Naive thymus-derived CD4-positive, alpha-beta T cell (primary cell): ENCODE data around the gene SCN8A. TPM values are rescaled to one million over a fixed set of nuclear protein-coding genes. Genes with fewer than 3 reads are reported as not detected.
A peak's percentile ranks its signal among the peaks of the same experiment; 100 is the strongest.

ENCODE experiments used
- ATAC-seq: fragments of 150-1000 bp; cut with Tn5 transposase; 2 replicates; pipeline ENCODE4 v1.10.0; 2021; ENCODE audit warnings: mild to moderate bottlenecking, moderate library complexity
- CTCF ChIA-PET: fragments of 350-600 bp; sonication (Branson Sonifier 250); formaldehyde crosslinking; loops from one replicate; lab custom pipeline; 2021; ENCODE audit warnings: antibody characterized with exemption; lab: Charles Lee
- POLR2A ChIA-PET: fragments of 350-600 bp; sonication (Branson Sonifier 250); formaldehyde crosslinking; loops from one replicate; lab custom pipeline; 2021; ENCODE audit warnings: antibody characterized with exemption, inconsistent platforms; lab: Charles Lee
- DNase-seq, 9 donors: peaks; one replicate each; pipeline versions ENCODE4 v3.0.0 to v3.0.0-alpha.2; 2020 to 2022; ENCODE audit warnings: mixed read lengths in 1 of 9
- H3K27ac ChIP-seq: one replicate; pipeline ENCODE4 v1.7.0; 2013; ENCODE audit warnings: mild to moderate bottlenecking, low read depth, low read length, moderate library complexity
- H3K27me3 ChIP-seq, 2 donors: one replicate each; pipeline ENCODE4 v1.7.0; 2013; ENCODE audit warnings: low read length in 2 of 2, mild to moderate bottlenecking in 2 of 2, moderate library complexity in 2 of 2; ENCODE audit not compliant: control insufficient read depth in 2 of 2, insufficient read depth in 2 of 2
- H3K36me3 ChIP-seq, 3 experiments: 1 replicate in 2 of 3; 2 replicates in 1 of 3; pipeline ENCODE4 v1.7.0; 2013; ENCODE audit warnings: low read length in 3 of 3, mild to moderate bottlenecking in 3 of 3, moderate library complexity in 1 of 3; ENCODE audit not compliant: insufficient read depth in 3 of 3, control insufficient read depth in 2 of 3
- H3K4me1 ChIP-seq, 2 donors: one replicate each; pipeline ENCODE4 v1.7.0; 2013; ENCODE audit warnings: low read length in 2 of 2, mild to moderate bottlenecking in 2 of 2, moderate library complexity in 1 of 2; ENCODE audit not compliant: control insufficient read depth in 2 of 2, insufficient read depth in 2 of 2
- H3K4me3 ChIP-seq: 2 replicates; pipeline ENCODE4 v1.7.0; 2013; ENCODE audit warnings: mild to moderate bottlenecking, low read length
- H3K9me3 ChIP-seq, 3 experiments: 1 replicate in 2 of 3; 2 replicates in 1 of 3; pipeline ENCODE4 v1.7.0; 2013; ENCODE audit warnings: low read length in 3 of 3; ENCODE audit not compliant: control insufficient read depth in 2 of 3
- H3K27ac Mint-ChIP-seq, 9 donors: one replicate each; pipeline ENCODE4 v1.8.0; 2020 to 2022; ENCODE audit warnings: mixed read lengths in 9 of 9, mild to moderate bottlenecking in 8 of 9, moderate library complexity in 5 of 9, inconsistent platforms in 2 of 9
- H3K27me3 Mint-ChIP-seq, 5 donors: one replicate each; pipeline ENCODE4 v1.8.0; 2021 to 2022; ENCODE audit warnings: mixed read lengths in 5 of 5, mild to moderate bottlenecking in 1 of 5
- H3K36me3 Mint-ChIP-seq, 5 donors: one replicate each; pipeline ENCODE4 v1.8.0; 2020 to 2022; ENCODE audit warnings: mixed read lengths in 5 of 5, mild to moderate bottlenecking in 3 of 5, inconsistent platforms in 1 of 5
- H3K4me1 Mint-ChIP-seq, 7 donors: one replicate each; pipeline ENCODE4 v1.8.0; 2020 to 2022; ENCODE audit warnings: mixed read lengths in 7 of 7, mild to moderate bottlenecking in 3 of 7, inconsistent platforms in 1 of 7
- H3K4me3 Mint-ChIP-seq, 10 donors: one replicate each; pipeline ENCODE4 v1.8.0; 2020 to 2022; ENCODE audit warnings: mild to moderate bottlenecking in 10 of 10, mixed read lengths in 10 of 10, moderate library complexity in 6 of 10, inconsistent platforms in 2 of 10
- H3K9me3 Mint-ChIP-seq, 11 donors: one replicate each; pipeline ENCODE4 v1.8.0; 2020 to 2022; ENCODE audit warnings: mixed read lengths in 11 of 11, mild to moderate bottlenecking in 4 of 11, inconsistent platforms in 1 of 11, moderate library complexity in 1 of 11
- intact Hi-C, 2 donors: fragments of 100-400 bp; cut with micrococcal nuclease; formaldehyde crosslinking; loops; one replicate each; pipeline ENCODE4 v1.15.1; 2023
- polyA plus RNA-seq, 2 donors: library from polyadenylated mRNA; unstranded; fragments of 300-500 nt; fragmentation: Illumina TruSeq; gene quantifications; one replicate each; pipeline ENCODE4 v1.2.3, GENCODE V29; 2021
- total RNA-seq, 6 experiments: library from RNA in 5 of 6; stranded (reverse) in 5 of 6; gene quantifications; 1 replicate in 5 of 6; 2 replicates in 1 of 6; pipeline ENCODE4 v1.2.3 and lab custom pipeline; 2021 to 2026

SCN8A gene
- total and polyA plus RNA-seq, 7 experiments from 2014 or later = 0.01 to 1.1 (median 0.33) TPM

DNA sequence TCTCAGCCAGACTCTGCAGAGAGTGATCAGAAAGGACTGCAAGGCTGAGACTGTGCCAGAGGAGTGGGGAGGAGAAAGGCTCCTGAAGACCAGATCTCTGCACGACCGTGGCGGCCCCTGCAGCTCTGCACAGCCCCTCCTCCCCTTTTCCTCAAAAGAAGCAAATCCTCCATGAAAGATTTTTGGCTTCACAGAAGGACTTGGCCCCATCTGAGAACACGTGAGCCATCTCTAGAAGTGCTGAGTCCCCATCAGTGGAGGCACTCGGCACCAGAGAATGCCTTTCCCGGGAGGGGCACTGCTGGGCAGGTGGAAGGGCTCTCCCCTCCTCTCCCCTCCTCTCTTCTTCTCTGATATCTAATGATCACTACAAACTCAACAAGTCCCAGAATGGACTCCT lies 250.7 kb downstream of the SCN8A start:
- ChIA-PET POLR2A (no interaction called here), CTCF (no interaction called here)
- intact Hi-C loops = no loop called here
- Mint-ChIP-seq H3K27ac (no peak overlapping the region), H3K27me3 (peaks cover 39 to 54% (median 48%) of the 10 kb centered on the region in 5 donors), H3K4me1 (peaks cover 2 to 10% (median 9%) of the 10 kb centered on the region in 7 donors), H3K4me3 (no peak overlapping the region), H3K9me3 (peaks cover 0 to 2% (median 0%) of the 10 kb centered on the region in 11 donors), H3K36me3 (peaks cover 0 to 8% (median under 1%) of the 10 kb centered on the region in 5 donors)
- Histone ChIP-seq H3K4me3 (no peak overlapping the region), H3K36me3 (no peaks in the 10 kb centered on the region), H3K27ac (no peak overlapping the region), H3K4me1 (peaks cover 0 to 8% of the 10 kb centered on the region in 2 donors), H3K27me3 (peaks cover 3 to 24% of the 10 kb centered on the region in 2 donors), H3K9me3 (no peaks in the 10 kb centered on the region)
- DNase-seq (no peak), ATAC-seq (no peak)

GRCh38 chr12:51844854-51845253 lies 253.8 kb downstream of the SCN8A start:
- intact Hi-C loops = no loop called here
- ChIA-PET POLR2A (no interaction called here), CTCF (interaction anchor here (0.7 kb wide), 1 partner anchor 30 kb away, joined by 4 read pairs; no protein-coding TSS in a partner anchor)
- H3K27me3 ChIP-seq = peaks cover 3 to 24% of the 10 kb centered on the region in 2 donors
- peaks cover 0 to 9% of the 10 kb centered on the region in 2 donors for H3K4me1 ChIP-seq
- H3K4me3 ChIP-seq = no peak overlapping the region
- H3K9me3 ChIP-seq = no peaks in the 10 kb centered on the region
- DNase-seq (no peak), ATAC-seq (no peak)
- H3K36me3 Mint-ChIP-seq = peaks cover 0 to 3% (median 2%) of the 10 kb centered on the region in 5 donors
- H3K27ac ChIP-seq = no peak overlapping the region
- H3K27me3 Mint-ChIP-seq = peaks cover 38 to 48% (median 40%) of the 10 kb centered on the region in 5 donors
- peaks cover 2 to 17% (median 13%) of the 10 kb centered on the region in 7 donors for H3K4me1 Mint-ChIP-seq
- H3K36me3 ChIP-seq = no peaks in the 10 kb centered on the region
- no peak overlapping the region for H3K27ac Mint-ChIP-seq
- peaks cover 0 to 2% (median 0%) of the 10 kb centered on the region in 11 donors for H3K9me3 Mint-ChIP-seq
- peak overlapping the region in 1 of 10 donors; percentile 16 for H3K4me3 Mint-ChIP-seq

DNA sequence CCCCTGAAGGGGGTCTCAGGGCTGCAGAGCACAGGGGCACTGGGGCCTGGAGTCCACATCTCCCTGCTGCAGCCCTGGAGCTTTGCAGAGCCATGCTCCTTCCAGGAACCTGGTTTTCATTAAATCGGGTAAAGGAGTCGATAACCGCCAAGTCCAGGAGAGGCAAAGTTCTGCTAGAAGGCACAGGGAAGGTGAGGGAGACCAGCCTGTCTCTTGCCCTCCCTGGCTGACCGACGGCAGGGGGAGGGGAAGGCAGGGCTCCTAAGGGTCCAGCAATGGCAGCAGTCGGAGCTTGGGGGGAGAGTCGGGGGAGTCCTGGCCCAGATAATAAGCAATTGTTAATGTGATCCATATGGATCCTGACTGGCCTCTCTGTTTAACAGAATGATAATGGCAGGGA lies 254.4 kb downstream of the SCN8A start:
- peak overlapping the region in 5 of 10 donors; percentile 13 to 84 (median 16) for H3K4me3 Mint-ChIP-seq
- no peak for ATAC-seq
- H3K9me3 Mint-ChIP-seq = peaks cover 0 to 2% (median 0%) of the 10 kb centered on the region in 11 donors
- Histone ChIP-seq H3K36me3 (no peaks in the 10 kb centered on the region), H3K27ac (no peak overlapping the region), H3K4me3 (no peak overlapping the region), H3K9me3 (no peaks in the 10 kb centered on the region), H3K27me3 (peaks cover 3 to 24% of the 10 kb centered on the region in 2 donors), H3K4me1 (peaks cover 0 to 9% of the 10 kb centered on the region in 2 donors)
- H3K36me3 Mint-ChIP-seq = peaks cover 0 to 3% (median 2%) of the 10 kb centered on the region in 5 donors
- peaks cover 2 to 22% (median 13%) of the 10 kb centered on the region in 7 donors for H3K4me1 Mint-ChIP-seq
- intact Hi-C loops = no loop called here
- H3K27me3 Mint-ChIP-seq = peaks cover 36 to 54% (median 39%) of the 10 kb centered on the region in 5 donors
- no peak overlapping the region for H3K27ac Mint-ChIP-seq
- ChIA-PET CTCF (interaction anchor here (0.7 kb wide), 1 partner anchor 29 kb away, joined by 4 read pairs; no protein-coding TSS in a partner anchor), POLR2A (no interaction called here)
- no peak for DNase-seq

DNA sequence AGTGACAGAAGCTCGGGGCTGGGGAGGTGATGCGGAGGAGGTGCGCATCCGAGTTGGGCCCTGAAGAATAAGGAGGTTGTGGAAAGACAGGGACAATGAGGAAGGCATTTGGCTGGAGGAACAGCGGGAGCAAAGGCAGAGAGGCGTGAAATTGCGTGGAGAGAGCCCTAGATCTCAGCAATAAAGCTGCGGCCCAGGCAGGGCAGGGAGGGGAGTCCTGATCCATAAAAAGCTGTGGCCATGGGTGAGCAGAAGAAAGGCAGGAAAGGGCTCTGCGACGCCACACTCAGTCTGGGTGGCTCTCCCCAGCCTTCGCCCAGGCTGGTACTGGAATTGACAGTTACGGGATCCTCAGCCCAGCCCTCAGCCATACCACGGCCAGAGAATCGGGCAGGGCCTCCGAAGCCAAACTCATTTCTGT lies 255.2 kb downstream of the SCN8A start:
- H3K9me3 ChIP-seq = no peaks in the 10 kb centered on the region
- DNase-seq = no peak
- H3K27me3 ChIP-seq = peaks cover 3 to 24% of the 10 kb centered on the region in 2 donors
- H3K4me3 Mint-ChIP-seq = peak overlapping the region; percentile 37 to 91 (median 80)
- H3K4me1 ChIP-seq = peaks cover 0 to 9% of the 10 kb centered on the region in 2 donors
- no peak overlapping the region for H3K27ac ChIP-seq
- peaks cover 36 to 61% (median 39%) of the 10 kb centered on the region in 5 donors for H3K27me3 Mint-ChIP-seq
- peak overlapping the region in 2 of 9 donors; percentile 25 to 56 for H3K27ac Mint-ChIP-seq
- peaks cover 5 to 30% (median 20%) of the 10 kb centered on the region in 7 donors for H3K4me1 Mint-ChIP-seq
- ChIA-PET CTCF (interaction anchor here (1.0 kb wide), 1 partner anchor 39 kb away, joined by 3 read pairs; no protein-coding TSS in a partner anchor), POLR2A (no interaction called here)
- no peak for ATAC-seq
- no peaks in the 10 kb centered on the region for H3K36me3 ChIP-seq
- intact Hi-C loops = loop anchor here in 1 of 2 donors (2.0 kb wide), 1 partner anchor 31 kb away; a partner anchor contains a TSS
- peaks cover 0 to 3% (median 2%) of the 10 kb centered on the region in 5 donors for H3K36me3 Mint-ChIP-seq
- H3K4me3 ChIP-seq = no peak overlapping the region
- peaks cover 0 to 2% (median 0%) of the 10 kb centered on the region in 11 donors for H3K9me3 Mint-ChIP-seq

GRCh38 chr12:51846911-51847642 lies 256.0 kb downstream of the SCN8A start:
- H3K27ac ChIP-seq = no peak overlapping the region
- Mint-ChIP-seq H3K36me3 (peaks cover 0 to 3% (median under 1%) of the 10 kb centered on the region in 5 donors), H3K4me3 (peak overlapping the region; percentile 72 to 91 (median 84)), H3K27ac (peak overlapping the region in 1 of 9 donors; percentile 56), H3K27me3 (peaks cover 30 to 68% (median 35%) of the 10 kb centered on the region in 5 donors), H3K4me1 (peaks cover 11 to 36% (median 28%) of the 10 kb centered on the region in 7 donors), H3K9me3 (peaks cover 0 to 2% (median 0%) of the 10 kb centered on the region in 11 donors)
- H3K9me3 ChIP-seq = no peaks in the 10 kb centered on the region
- ATAC-seq = peak; percentile 66
- intact Hi-C loops = loop anchor here in 1 of 2 donors (2.0 kb wide), 1 partner anchor 32 kb away; a partner anchor contains a TSS
- ChIA-PET POLR2A (no interaction called here), CTCF (interaction anchor here (1.0 kb wide), 1 partner anchor 39 kb away, joined by 3 read pairs; no protein-coding TSS in a partner anchor)
- H3K36me3 ChIP-seq = no peaks in the 10 kb centered on the region
- DNase-seq = peak in 5 of 9 donors; percentile 8 to 50 (median 25)
- peaks cover 0 to 9% of the 10 kb centered on the region in 2 donors for H3K4me1 ChIP-seq
- H3K4me3 ChIP-seq = peak overlapping the region; percentile 37
- peaks cover 3 to 24% of the 10 kb centered on the region in 2 donors for H3K27me3 ChIP-seq

- intact Hi-C loops = loop anchor here in 1 of 2 donors (2.0 kb wide), 1 partner anchor 33 kb away; a partner anchor contains a TSS
- H3K27me3 Mint-ChIP-seq = peaks cover 29 to 75% (median 34%) of the 10 kb centered on the region in 5 donors
- no peak overlapping the region for H3K27ac Mint-ChIP-seq
- Histone ChIP-seq H3K27ac (no peak overlapping the region), H3K9me3 (no peaks in the 10 kb centered on the region), H3K36me3 (no peaks in the 10 kb centered on the region), H3K27me3 (peaks cover 3 to 24% of the 10 kb centered on the region in 2 donors), H3K4me3 (no peak overlapping the region), H3K4me1 (peaks cover 0 to 9% of the 10 kb centered on the region in 2 donors)
- DNase-seq (peak in 3 of 9 donors; percentile 17 to 28 (median 18)), ATAC-seq (peak; percentile 24)
- ChIA-PET POLR2A (no interaction called here), CTCF (no interaction called here)
- peaks cover 0 to 2% (median 0%) of the 10 kb centered on the region in 11 donors for H3K9me3 Mint-ChIP-seq
- peak overlapping the region; percentile 14 to 84 (median 72) for H3K4me3 Mint-ChIP-seq
- peaks cover 11 to 36% (median 34%) of the 10 kb centered on the region in 7 donors for H3K4me1 Mint-ChIP-seq
- peaks cover 0 to 3% (median 0%) of the 10 kb centered on the region in 5 donors for H3K36me3 Mint-ChIP-seq
Observed at GRCh38 chr12:51847643-51848325, 256.8 kb downstream of the SCN8A start.
